ENCODE results near the gene KCNK4.
A peak's percentile ranks its signal among the peaks of the same experiment; 100 is the strongest.

Gene KCNK4

GRCh38 chr11:64269540-64270220 lies 21.4 kb upstream of the KCNK4 start:
- DNase-seq = peak; percentile 95 to 98

GRCh38 chr11:64275031-64275800 lies 15.9 kb upstream of the KCNK4 start:
- DNase-seq = no peak

- DNase-seq = no peak
These were observed 15.3 kb upstream of the KCNK4 start for GRCh38 chr11:64275841-64276240.

GRCh38 chr11:64276653-64277431 lies 14.3 kb upstream of the KCNK4 start:
- DNase-seq = no peak

GRCh38 chr11:64278576-64279190 lies 12.4 kb upstream of the KCNK4 start:
- no peak for DNase-seq

- no peak for DNase-seq
These were observed 8.9 kb upstream of the KCNK4 start for GRCh38 chr11:64281957-64282770.

GRCh38 chr11:64283092-64283491 lies 8.0 kb upstream of the KCNK4 start:
- no peak for DNase-seq

- DNase-seq = peak; percentile 92 to 94
These were observed 6.8 kb upstream of the KCNK4 start, which contains the start of gene BAD for GRCh38 chr11:64284048-64284961. Gene BAD (minus strand): TSS chr11:64284665. CDS start chr11:64284368, 297 bp downstream.

GRCh38 chr11:64284962-64285884 lies 5.9 kb upstream of the KCNK4 start, which contains the start of gene GPR137:
Gene GPR137 (plus strand): TSS chr11:64285848. CDS start chr11:64286525, 677 bp downstream.
- DNase-seq = peak; percentile 93 to 98

GRCh38 chr11:64285885-64286800 lies 5.0 kb upstream of the KCNK4 start:
- no peak for DNase-seq

GRCh38 chr11:64286801-64287159 lies 4.3 kb upstream of the KCNK4 start:
- DNase-seq = no peak

GRCh38 chr11:64287676-64288352 lies 3.3 kb upstream of the KCNK4 start:
- DNase-seq = no peak

GRCh38 chr11:64288353-64288750 lies 2.8 kb upstream of the KCNK4 start:
- no peak for DNase-seq

- no peak for DNase-seq
These were observed 2.0 kb upstream of the KCNK4 start for GRCh38 chr11:64289002-64289564.

- DNase-seq = no peak
These were observed 495 bp upstream of the KCNK4 start for GRCh38 chr11:64290352-64291261.

- no peak for DNase-seq
These were observed 804 bp downstream of the KCNK4 start for GRCh38 chr11:64291752-64292459.
